Nephron progenitor cell (in vitro differentiated cells): ENCODE results near the gene ZNF830.
A peak's percentile ranks its signal among the peaks of the same experiment; 100 is the strongest.

ENCODE experiments used
- DNase-seq: peaks from one replicate; pipeline ENCODE4 v3.0.0; 2021
- H3K27ac Mint-ChIP-seq: 2 replicates; pipeline ENCODE4 v1.8.0; 2021; ENCODE audit warnings: mild to moderate bottlenecking, moderate library complexity, mixed read lengths
- H3K27me3 Mint-ChIP-seq: 2 replicates; pipeline ENCODE4 v1.8.0; 2021; ENCODE audit warnings: mild to moderate bottlenecking, low read depth, mixed read lengths; ENCODE audit not compliant: poor library complexity
- H3K36me3 Mint-ChIP-seq: 2 replicates; pipeline ENCODE4 v1.8.0; 2021; ENCODE audit warnings: low read depth, mixed read lengths
- H3K4me1 Mint-ChIP-seq: 2 replicates; pipeline ENCODE4 v1.8.0; 2021; ENCODE audit warnings: mixed read lengths
- H3K4me3 Mint-ChIP-seq: 2 replicates; pipeline ENCODE4 v1.8.0; 2021; ENCODE audit warnings: mild to moderate bottlenecking, moderate library complexity, mixed read lengths
- H3K9me3 Mint-ChIP-seq: 2 replicates; pipeline ENCODE4 v1.8.0; 2021; ENCODE audit warnings: mild to moderate bottlenecking, moderate library complexity, mixed read lengths
- CTCF ChIP-seq: fragments of 200-600 bp; sonication (generic); IDR thresholded peaks from 2 replicates; pipeline ENCODE4 v1.5.0; 2021; ENCODE audit warnings: antibody characterized with exemption

ZNF830 gene

GRCh38 chr17:34979153-34979552 lies 17.8 kb downstream of the ZNF830 start:
- TF ChIP-seq CTCF, result no peak
- Mint-ChIP-seq H3K36me3 (peaks cover 16% of the 10 kb centered on the region), H3K9me3 (peaks cover 3% of the 10 kb centered on the region), H3K27me3 (peaks cover 16% of the 10 kb centered on the region), H3K27ac (no peak overlapping the region), H3K4me3 (peak overlapping the region; percentile 92), H3K4me1 (peaks cover 44% of the 10 kb centered on the region)
- DNase-seq, result no peak

GRCh38 chr17:34979650-34980352 lies 18.5 kb downstream of the ZNF830 start:
- Mint-ChIP-seq H3K4me1 (peaks cover 51% of the 10 kb centered on the region), H3K27me3 (peaks cover 14% of the 10 kb centered on the region), H3K36me3 (peaks cover 21% of the 10 kb centered on the region), H3K4me3 (peak overlapping the region; percentile 92), H3K27ac (peak overlapping the region; percentile 93), H3K9me3 (peaks cover 3% of the 10 kb centered on the region)
- no peak for DNase-seq
- TF ChIP-seq CTCF, result no peak

- Mint-ChIP-seq H3K27ac (peak within 1 kb of the TSS; percentile 98), H3K36me3 (peaks cover 25% of the 10 kb centered on the region), H3K4me3 (peak within 1 kb of the TSS; percentile 98), H3K9me3 (peaks cover 3% of the 10 kb centered on the region), H3K4me1 (peaks cover 56% of the 10 kb centered on the region), H3K27me3 (peaks cover 12% of the 10 kb centered on the region)
- no peak for TF ChIP-seq CTCF
- peak; percentile 93 for DNase-seq
Observed at GRCh38 chr17:34980353-34980680, 19.0 kb downstream of the ZNF830 start, which contains the start of gene LIG3. Gene LIG3 (plus strand): TSS chr17:34980512. CDS start chr17:34983006, 2,494 bp downstream.

- H3K36me3 Mint-ChIP-seq, result peaks cover 31% of the 10 kb centered on the region
- H3K27ac Mint-ChIP-seq, result peak overlapping the region; percentile 98
- peaks cover 3% of the 10 kb centered on the region for H3K9me3 Mint-ChIP-seq
- H3K27me3 Mint-ChIP-seq, result peaks cover 8% of the 10 kb centered on the region
- DNase-seq, result peak; percentile 66
- H3K4me3 Mint-ChIP-seq, result peak overlapping the region; percentile 98
- peaks cover 58% of the 10 kb centered on the region for H3K4me1 Mint-ChIP-seq
- no peak for TF ChIP-seq CTCF
Observed at GRCh38 chr17:34980681-34981537, 19.6 kb downstream of the ZNF830 start.

- H3K36me3 Mint-ChIP-seq, result peaks cover 39% of the 10 kb centered on the region
- peaks cover 58% of the 10 kb centered on the region for H3K4me1 Mint-ChIP-seq
- peak overlapping the region; percentile 98 for H3K27ac Mint-ChIP-seq
- peaks cover 3% of the 10 kb centered on the region for H3K9me3 Mint-ChIP-seq
- peak overlapping the region; percentile 98 for H3K4me3 Mint-ChIP-seq
- no peaks in the 10 kb centered on the region for H3K27me3 Mint-ChIP-seq
- TF ChIP-seq CTCF, result no peak
- no peak for DNase-seq
Observed at GRCh38 chr17:34981538-34982241, 20.4 kb downstream of the ZNF830 start.
